Body of pancreas (tissue), 4 donors: Measurements from ENCODE around the gene AFF4. TPM values are rescaled to one million over a fixed set of nuclear protein-coding genes. Genes with fewer than 3 reads are reported as not detected.
A peak's percentile ranks its signal among the peaks of the same experiment; 100 is the strongest.

Source experiments
- ATAC-seq: fragments of 150-250 bp; one replicate; pipeline ENCODE4 v1.9.1; 2016
- DNase-seq, 4 donors: peaks; one replicate each; pipeline ENCODE4 v3.0.0-alpha.2; 2019
- H3K27ac ChIP-seq, 4 donors: fragments of 200-600 bp; sonication (generic); 1 replicate in 3 of 4; 2 replicates in 1 of 4; pipeline versions ENCODE4 v1.5.1 to v1.6.1; 2016 to 2019; ENCODE audit warnings: mild to moderate bottlenecking in 1 of 4, mixed read lengths in 1 of 4, moderate library complexity in 1 of 4
- H3K27me3 ChIP-seq, 2 donors: fragments of 200-600 bp; sonication (generic); one replicate each; pipeline ENCODE4 v1.6.0; 2016; ENCODE audit warnings: mild to moderate bottlenecking in 1 of 2
- H3K36me3 ChIP-seq, 2 donors: fragments of 200-600 bp; sonication (generic); replicated peaks in 1 of 2; 2 replicates each; pipeline ENCODE4 v1.5.1; 2016; ENCODE audit warnings: low read depth in 2 of 2; ENCODE audit not compliant: insufficient read depth in 1 of 2
- H3K4me1 ChIP-seq: fragments of 200-600 bp; sonication (generic); one replicate; pipeline ENCODE4 v1.6.0; 2016
- H3K4me3 ChIP-seq, 2 donors: fragments of 200-600 bp; sonication (generic); 1 replicate in 1 of 2; 2 replicates in 1 of 2; pipeline ENCODE4 v1.5.1; 2016 to 2019
- H3K9me3 ChIP-seq, 3 donors: fragments of 200-600 bp; sonication (generic); 1 replicate in 2 of 3; 2 replicates in 1 of 3; pipeline ENCODE4 v1.5.1; 2016
- CTCF ChIP-seq, 7 experiments: fragments of 450-650 bp in 4 of 7; fragments of 200-600 bp in 3 of 7; sonication (generic) in 3 of 7; IDR thresholded peaks; one replicate each; pipeline ENCODE4 v1.5.1; 2016 to 2019; ENCODE audit warnings: antibody characterized with exemption in 7 of 7
- POLR2A ChIP-seq, 3 donors: fragments of 450-650 bp; IDR thresholded peaks; one replicate each; pipeline ENCODE4 v1.6.1; 2016; ENCODE audit warnings: antibody characterized with exemption in 3 of 3, mild to moderate bottlenecking in 2 of 3
- WGBS, 2 donors: methylation state at CpG; one replicate each; pipeline ENCODE4 v1.1.5; 2017; 5-methylcytosine and 5-hydroxymethylcytosine counted together
- intact Hi-C: fragments of 100-400 bp; cut with DNase I; formaldehyde crosslinking; loops from one replicate; pipeline ENCODE4 v1.15.1; 2023
- total RNA-seq, 2 donors: library from RNA; depleted of rRNA; stranded (reverse); fragments of >200 nt; gene quantifications; one replicate each; pipeline ENCODE4 v1.1.0, GENCODE V29; 2016

AFF4 gene
- total RNA-seq, 2 donors from 2014 or later: 31.4 to 32.3 TPM

GRCh38 chr5:132872788-132873118 is 90.7 kb downstream of the AFF4 start:
- intact Hi-C loops: no loop called here
- H3K27me3 ChIP-seq: no peaks in the 10 kb centered on the region
- H3K4me3 ChIP-seq: no peak overlapping the region
- peak overlapping the region; percentile 55 to 82 (median 78) for H3K27ac ChIP-seq
- H3K36me3 ChIP-seq: no peaks in the 10 kb centered on the region
- no peak for DNase-seq
- H3K4me1 ChIP-seq: peaks cover 44% of the 10 kb centered on the region
- 79 to 86% methylated on average over 1 of the region's 1 CpG for WGBS, 2 donors
- peak; percentile 3 for ATAC-seq
- no peaks in the 10 kb centered on the region for H3K9me3 ChIP-seq
- TF ChIP-seq POLR2A (IDR thresholded peaks at IDR 0.05) (no peak), CTCF (IDR thresholded peaks at IDR 0.05) (no peak)

GRCh38 chr5:132871459-132872284 is 91.8 kb downstream of the AFF4 start:
- TF ChIP-seq POLR2A (IDR thresholded peaks at IDR 0.05) (no peak), CTCF (IDR thresholded peaks at IDR 0.05) (no peak)
- no peaks in the 10 kb centered on the region for H3K27me3 ChIP-seq
- peaks cover 50% of the 10 kb centered on the region for H3K4me1 ChIP-seq
- H3K27ac ChIP-seq: peak overlapping the region; percentile 55 to 82 (median 78)
- no peaks in the 10 kb centered on the region for H3K36me3 ChIP-seq
- ATAC-seq (no peak), DNase-seq (no peak)
- no peak overlapping the region for H3K4me3 ChIP-seq
- intact Hi-C loops: no loop called here
- 75 to 83% methylated on average over 5 of the region's 5 CpGs for WGBS, 2 donors
- no peaks in the 10 kb centered on the region for H3K9me3 ChIP-seq

GRCh38 chr5:132870801-132871200 is 92.6 kb downstream of the AFF4 start:
- H3K36me3 ChIP-seq: no peaks in the 10 kb centered on the region
- H3K4me1 ChIP-seq: peaks cover 53% of the 10 kb centered on the region
- no peaks in the 10 kb centered on the region for H3K9me3 ChIP-seq
- TF ChIP-seq CTCF (IDR thresholded peaks at IDR 0.05): no peak
- no peak for TF ChIP-seq POLR2A (IDR thresholded peaks at IDR 0.05)
- WGBS, 2 donors: 31 to 45% methylated on average over 2 of the region's 2 CpGs
- peak overlapping the region in 2 of 4 donors; percentile 82 for H3K27ac ChIP-seq
- ATAC-seq: no peak
- intact Hi-C loops: no loop called here
- no peak overlapping the region for H3K4me3 ChIP-seq
- DNase-seq: no peak
- H3K27me3 ChIP-seq: no peaks in the 10 kb centered on the region

- 85% methylated on average over 4 of the region's 4 CpGs for WGBS, 2 donors
- Histone ChIP-seq H3K9me3 (no peaks in the 10 kb centered on the region), H3K4me3 (no peak overlapping the region), H3K4me1 (peaks cover 49% of the 10 kb centered on the region), H3K36me3 (no peaks in the 10 kb centered on the region), H3K27ac (no peak overlapping the region), H3K27me3 (no peaks in the 10 kb centered on the region)
- TF ChIP-seq POLR2A (IDR thresholded peaks at IDR 0.05) (no peak), CTCF (IDR thresholded peaks at IDR 0.05) (no peak)
- intact Hi-C loops: no loop called here
- ATAC-seq (no peak), DNase-seq (no peak)
These were observed 94.7 kb downstream of the AFF4 start for GRCh38 chr5:132868754-132869153.

- DNase-seq: no peak
- ATAC-seq: no peak
- no peaks in the 10 kb centered on the region for H3K27me3 ChIP-seq
- intact Hi-C loops: no loop called here
- peak overlapping the region; percentile 91 to 96 (median 93) for H3K27ac ChIP-seq
- WGBS, 2 donors: 1 to 3% methylated on average over 5 to 13 of the region's 13 CpGs
- H3K4me1 ChIP-seq: peaks cover 32% of the 10 kb centered on the region
- no peaks in the 10 kb centered on the region for H3K9me3 ChIP-seq
- TF ChIP-seq POLR2A (IDR thresholded peaks at IDR 0.05): no peak
- TF ChIP-seq CTCF (IDR thresholded peaks at IDR 0.05): no peak
- H3K4me3 ChIP-seq: peak overlapping the region; percentile 61 to 78
- H3K36me3 ChIP-seq: no peaks in the 10 kb centered on the region
These were observed 96.4 kb downstream of the AFF4 start for GRCh38 chr5:132867046-132867451.
